ENCODE results near the gene BHLHE41. TPM values are rescaled to one million over a fixed set of nuclear protein-coding genes. Genes with fewer than 3 reads are reported as not detected.

The BHLHE41 gene
- polyA plus RNA-seq, 1 of the 3 experiments (the other 2 are of a cell fraction): 16.1 TPM

DNA sequence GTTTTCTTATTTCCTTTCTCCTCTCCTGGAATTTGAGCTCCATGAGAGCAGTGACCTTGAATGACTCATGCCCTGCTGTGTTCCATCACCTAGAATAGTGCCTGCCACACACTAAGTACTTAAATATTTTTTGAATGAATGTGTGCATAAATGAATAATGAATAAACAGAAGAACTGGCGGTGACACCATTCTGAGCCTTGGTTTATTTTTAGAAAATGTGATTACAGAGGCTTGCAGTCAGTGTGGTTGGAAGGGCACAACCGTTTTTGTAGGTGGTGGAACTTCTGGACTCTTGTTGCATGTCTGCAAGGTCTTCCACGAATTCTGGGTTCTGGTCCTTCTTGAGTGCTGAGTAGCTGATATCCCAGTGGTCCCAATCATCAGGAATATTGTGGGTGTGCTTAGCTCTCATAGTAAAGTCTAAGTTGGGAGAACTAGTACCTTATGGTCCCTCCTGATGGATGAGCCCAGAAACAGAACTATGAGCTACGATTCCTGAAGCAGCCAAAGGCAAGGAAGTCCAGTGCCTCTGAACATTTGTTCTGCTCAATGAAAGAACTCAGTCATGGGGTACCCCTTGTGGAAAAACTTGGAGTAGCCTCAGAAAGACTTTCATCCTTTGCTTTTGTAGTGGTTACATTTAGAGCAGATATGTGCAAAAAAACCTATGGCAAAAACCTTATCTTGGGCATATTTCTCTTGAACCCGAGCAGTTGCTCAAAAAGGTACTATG lies 28.8 kb upstream of the BHLHE41 start (continued):
- TF ChIP-seq RCOR1 (IDR thresholded peaks at IDR 0.05; ENCODE audit: low read length): no peak
- no peak for TF ChIP-seq MXI1 (IDR thresholded peaks at IDR 0.05; ENCODE audit: low read depth, low read length)
- TF ChIP-seq REST (IDR thresholded peaks at IDR 0.05; ENCODE audit: low read depth, low read length): no peak
- TF ChIP-seq USF1 (IDR thresholded peaks at IDR 0.05; ENCODE audit: borderline replicate concordance, low read depth): no peak
- TF ChIP-seq JUND (IDR thresholded peaks at IDR 0.05): peak; percentile 100
- TF ChIP-seq, protein P1, sequence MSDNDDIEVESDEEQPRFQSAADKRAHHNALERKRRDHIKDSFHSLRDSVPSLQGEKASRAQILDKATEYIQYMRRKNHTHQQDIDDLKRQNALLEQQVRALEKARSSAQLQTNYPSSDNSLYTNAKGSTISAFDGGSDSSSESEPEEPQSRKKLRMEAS (IDR thresholded peaks at IDR 0.05; ENCODE audit: low read depth): peak; percentile 64
- peak; percentile 99 for TF ChIP-seq RXRA (IDR thresholded peaks at IDR 0.05; ENCODE audit: borderline replicate concordance, low read depth)
- no peak for TF ChIP-seq RFX5 (IDR thresholded peaks at IDR 0.05; ENCODE audit: low read length)
- TF ChIP-seq TCF12 (IDR thresholded peaks at IDR 0.05): peak; percentile 100
- TF ChIP-seq EP300 (IDR thresholded peaks at IDR 0.05; ENCODE audit: borderline replicate concordance in 1 of 2, low read depth in 1 of 2, low read length in 1 of 2): peak; percentile 83 to 98
- TF ChIP-seq, protein P2, sequence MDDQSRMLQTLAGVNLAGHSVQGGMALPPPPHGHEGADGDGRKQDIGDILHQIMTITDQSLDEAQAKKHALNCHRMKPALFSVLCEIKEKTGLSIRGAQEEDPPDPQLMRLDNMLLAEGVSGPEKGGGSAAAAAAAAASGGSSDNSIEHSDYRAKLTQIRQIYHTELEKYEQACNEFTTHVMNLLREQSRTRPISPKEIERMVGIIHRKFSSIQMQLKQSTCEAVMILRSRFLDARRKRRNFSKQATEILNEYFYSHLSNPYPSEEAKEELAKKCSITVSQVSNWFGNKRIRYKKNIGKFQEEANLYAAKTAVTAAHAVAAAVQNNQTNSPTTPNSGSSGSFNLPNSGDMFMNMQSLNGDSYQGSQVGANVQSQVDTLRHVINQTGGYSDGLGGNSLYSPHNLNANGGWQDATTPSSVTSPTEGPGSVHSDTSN (IDR thresholded peaks at IDR 0.05): peak; percentile 97
- no peak; the same call in 1 of the 2 replicates for TF ChIP-seq TAF1 (IDR thresholded peaks at IDR 0.05; ENCODE audit: borderline replicate concordance, low read depth, low read length)
- TF ChIP-seq CHD2 (IDR thresholded peaks at IDR 0.05; ENCODE audit: low read length, partially characterized antibody): no peak
- no peak for TF ChIP-seq GATA2 (CRISPR knock-in tag; IDR thresholded peaks at IDR 0.05)
- TF ChIP-seq SIN3A (IDR thresholded peaks at IDR 0.05; ENCODE audit: borderline replicate concordance, low read depth, low read length): peak; percentile 80; the same call in 1 of the 2 replicates
- peak; percentile 76 for TF ChIP-seq ZBTB33 (IDR thresholded peaks at IDR 0.05; ENCODE audit: borderline replicate concordance, low read depth)
- no peak for TF ChIP-seq RAD21 (IDR thresholded peaks at IDR 0.05; ENCODE audit: low read length)
- TF ChIP-seq FOSL2 (IDR thresholded peaks at IDR 0.05; ENCODE audit: borderline replicate concordance, low read depth): peak; percentile 100
